ENCODE results near the gene VDR. TPM values are rescaled to one million over a fixed set of nuclear protein-coding genes. Genes with fewer than 3 reads are reported as not detected.

VDR gene
- total RNA-seq, 1 donor from 2014 or later = 41.6 TPM

GRCh38 chr12:47801170-47801903 is 103.5 kb downstream of the VDR start:
- intact Hi-C loops (cut with micrococcal nuclease) = no loop called here

DNA sequence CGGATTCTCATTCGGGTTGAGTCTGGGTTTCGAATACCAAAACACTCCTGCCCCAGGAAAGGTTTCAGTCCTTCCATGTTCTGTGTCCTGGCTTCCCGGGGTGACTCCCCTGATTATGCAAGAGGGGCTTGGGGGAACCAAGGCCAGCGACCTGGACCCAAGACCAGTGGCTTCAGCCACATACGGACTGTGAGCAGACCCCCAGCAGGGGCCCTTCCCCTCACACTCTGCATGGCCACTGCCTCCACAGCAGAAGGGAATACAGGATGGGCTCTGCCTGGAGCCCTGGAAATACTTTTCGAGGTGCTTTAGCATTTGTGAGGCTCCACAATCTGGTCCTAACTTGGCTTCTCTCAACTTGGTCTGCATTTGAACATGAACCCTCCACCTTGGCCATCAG is 104.2 kb downstream of the VDR start:
- intact Hi-C loops (cut with micrococcal nuclease) = no loop called here

DNA sequence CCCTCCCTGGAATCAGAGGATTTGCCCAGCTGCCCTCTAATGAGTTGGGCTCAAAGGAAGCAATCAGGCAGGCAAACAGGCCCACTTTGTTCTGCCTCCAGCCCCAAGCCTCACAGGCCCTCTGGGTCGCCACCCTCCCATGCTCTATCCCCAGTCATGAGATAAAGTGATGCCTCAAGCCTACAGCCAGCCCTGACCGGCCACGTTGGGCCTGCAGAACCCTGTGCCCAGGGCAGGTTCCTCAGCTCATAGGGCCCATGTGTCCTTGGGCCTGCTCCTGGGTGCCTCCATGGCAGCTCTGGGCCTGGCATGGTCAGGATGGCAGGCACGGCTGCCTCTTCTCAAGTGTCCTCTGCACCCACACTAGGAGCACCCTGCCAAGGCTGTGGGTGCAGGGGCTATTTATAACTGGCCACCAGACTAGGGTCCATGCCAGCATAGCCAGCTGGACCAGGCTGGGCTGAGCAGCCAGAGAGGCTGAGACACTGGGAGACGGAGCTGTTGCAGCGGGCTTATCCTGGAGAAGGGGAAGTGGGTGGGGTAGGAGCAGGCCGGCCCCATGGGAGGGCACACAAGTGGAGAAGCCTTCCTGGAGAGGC is 105.3 kb downstream of the VDR start:
- intact Hi-C loops (cut with micrococcal nuclease) = no loop called here

- intact Hi-C loops (cut with micrococcal nuclease) = no loop called here
Measured at GRCh38 chr12:47798382-47798948, 106.3 kb downstream of the VDR start.

DNA sequence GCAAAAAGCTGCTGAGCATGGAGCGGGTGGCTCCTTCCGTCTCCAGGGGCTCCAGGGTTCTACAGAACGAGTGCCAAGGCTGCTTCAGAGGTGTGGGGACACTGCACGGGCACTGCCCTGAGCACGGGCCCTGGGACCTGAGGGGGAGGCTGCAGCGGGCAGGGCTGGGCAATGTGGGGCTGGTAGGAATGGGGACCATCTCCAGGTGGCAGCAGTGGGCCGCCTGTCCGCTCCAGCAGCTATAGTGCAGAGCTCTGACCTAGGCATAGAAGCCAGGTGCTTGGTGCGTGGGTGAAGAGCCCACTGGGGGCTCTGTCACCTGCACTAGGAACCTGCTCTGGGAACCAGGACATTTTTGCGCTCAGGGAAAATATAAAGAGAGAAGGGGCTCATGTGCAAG is 107.4 kb downstream of the VDR start:
- intact Hi-C loops (cut with micrococcal nuclease) = loop anchor here (1.0 kb wide), 1 partner anchor 40 kb away; no protein-coding TSS in a partner anchor

GRCh38 chr12:47795814-47796411 is 108.9 kb downstream of the VDR start:
- intact Hi-C loops (cut with micrococcal nuclease) = no loop called here

DNA sequence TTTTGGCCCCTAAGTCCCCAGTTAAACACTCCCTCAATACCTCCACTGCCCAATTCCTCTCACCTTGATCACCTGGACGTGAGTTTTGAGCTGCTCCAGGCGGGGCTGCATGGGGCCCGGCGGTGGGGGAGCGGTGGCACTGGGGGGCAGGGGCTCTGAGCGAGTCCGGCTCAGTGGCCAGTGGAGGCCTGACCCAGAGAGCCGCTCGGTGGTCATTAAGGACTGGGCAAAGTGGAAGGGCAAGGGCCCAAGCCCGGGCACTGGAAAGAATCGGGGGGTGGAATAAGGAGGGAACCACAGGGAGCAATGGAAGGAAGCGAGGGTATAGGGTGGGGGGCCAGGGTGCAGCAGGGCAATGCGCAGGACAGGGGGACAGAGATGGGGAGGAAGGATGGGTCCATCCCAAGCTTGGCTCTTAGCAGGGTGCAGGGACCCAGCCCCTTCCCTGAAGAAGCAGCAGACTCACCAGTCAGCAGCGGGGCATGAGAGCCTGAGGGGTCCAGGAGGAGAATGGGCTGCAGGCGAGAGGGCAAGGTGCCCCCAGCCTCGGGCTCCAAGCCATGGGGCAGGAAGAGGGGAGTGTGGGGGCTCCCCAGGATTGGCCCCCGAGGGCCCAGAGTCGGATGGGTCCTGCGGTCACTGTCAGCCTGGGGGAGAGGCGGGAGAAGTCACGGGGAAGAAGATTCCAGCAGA is 109.5 kb downstream of the VDR start:
- intact Hi-C loops (cut with micrococcal nuclease) = no loop called here

DNA sequence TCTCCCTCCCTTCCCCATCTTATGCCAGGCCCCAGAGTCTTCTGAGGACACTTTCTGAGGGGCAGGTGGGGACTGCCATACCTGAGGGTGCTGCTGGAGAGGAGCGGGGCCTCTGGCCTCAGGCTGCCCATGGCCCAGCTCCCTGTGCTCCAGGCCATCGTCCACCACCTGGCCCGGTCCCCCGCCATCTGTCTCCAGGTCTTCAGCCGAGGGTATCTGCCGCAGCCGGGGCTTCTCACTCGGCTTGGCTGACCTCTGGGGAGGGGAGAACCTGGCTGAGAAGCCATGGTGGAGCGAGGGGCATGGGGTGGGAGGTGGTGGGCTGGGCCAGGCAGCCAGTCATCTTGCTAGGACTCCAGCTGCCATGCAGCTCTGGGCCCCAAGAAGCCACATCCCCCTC is 110.1 kb downstream of the VDR start:
- intact Hi-C loops (cut with micrococcal nuclease) = no loop called here

- intact Hi-C loops (cut with micrococcal nuclease) = no loop called here
Measured at GRCh38 chr12:47793015-47793681, 111.6 kb downstream of the VDR start.

- intact Hi-C loops (cut with micrococcal nuclease) = no loop called here
Measured at GRCh38 chr12:47791874-47792273, 112.9 kb downstream of the VDR start.

Other genes starting within 250 kb of the VDR start
- gene RPAP3, start 199.0 kb downstream of the VDR start, total RNA-seq = 42.3 and 45.1 TPM in 2 replicates
- gene ENDOU, start 179.5 kb downstream of the VDR start, total RNA-seq = 0.07 TPM in 1 of 2 replicates, not detected in the other
- gene RAPGEF3, start 146.1 kb downstream of the VDR start, total RNA-seq = 0.20 TPM in 2 replicates
- 5.8 and 6.5 TPM in 2 replicates for gene SLC48A1, start 131.8 kb downstream of the VDR start, total RNA-seq
- gene HDAC7, start 85.1 kb downstream of the VDR start, total RNA-seq = 150 TPM in 2 replicates
- gene TMEM106C, start 58.6 kb upstream of the VDR start, total RNA-seq = 161 and 164 TPM in 2 replicates
- 0.32 TPM in 1 of 2 replicates, not detected in the other for gene COL2A1, start 99.5 kb upstream of the VDR start, total RNA-seq
- gene SENP1, start 201.1 kb upstream of the VDR start, total RNA-seq = 42.0 and 43.0 TPM in 2 replicates
- 18.1 and 21.2 TPM in 2 replicates for gene PFKM, start 214.4 kb upstream of the VDR start, total RNA-seq